HPDE6-E6E7 (cell line): ENCODE data around the gene SULT6B1.
"Not testable (repeated sequence)": the region's sequence is repeated elsewhere in the genome, so short reads cannot be mapped to it uniquely, and the experiment has no call there.

ENCODE experiments used
- DNase-seq: peaks from one replicate; pipeline ENCODE4 v3.0.0; 2011; ENCODE audit warnings: missing footprints; ENCODE audit errors: extremely low spot score

The SULT6B1 gene

DNA sequence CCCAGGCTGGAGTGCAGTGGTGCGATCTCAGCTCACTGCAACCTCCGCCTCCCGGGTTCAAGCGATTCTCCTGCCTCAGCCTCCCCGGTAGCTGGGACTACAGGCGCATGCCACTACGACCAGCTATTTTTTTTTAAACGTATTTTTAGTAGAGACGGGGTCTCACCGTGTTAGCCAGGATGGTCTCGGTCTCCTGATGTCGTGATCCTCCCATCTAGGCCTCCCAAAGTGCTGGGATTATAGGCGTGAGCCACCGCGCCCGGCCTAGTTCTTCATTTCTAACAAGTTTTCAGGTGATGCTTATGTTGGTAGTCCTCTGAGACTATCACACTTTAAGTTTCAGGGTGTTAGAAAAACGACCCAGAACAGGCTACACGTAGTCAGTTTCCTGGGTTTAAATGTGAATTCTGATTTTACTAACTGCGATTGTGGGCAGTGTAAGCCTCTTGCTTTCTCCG lies 7.4 kb upstream of the SULT6B1 start:
- not testable (repeated sequence) for DNase-seq

DNA sequence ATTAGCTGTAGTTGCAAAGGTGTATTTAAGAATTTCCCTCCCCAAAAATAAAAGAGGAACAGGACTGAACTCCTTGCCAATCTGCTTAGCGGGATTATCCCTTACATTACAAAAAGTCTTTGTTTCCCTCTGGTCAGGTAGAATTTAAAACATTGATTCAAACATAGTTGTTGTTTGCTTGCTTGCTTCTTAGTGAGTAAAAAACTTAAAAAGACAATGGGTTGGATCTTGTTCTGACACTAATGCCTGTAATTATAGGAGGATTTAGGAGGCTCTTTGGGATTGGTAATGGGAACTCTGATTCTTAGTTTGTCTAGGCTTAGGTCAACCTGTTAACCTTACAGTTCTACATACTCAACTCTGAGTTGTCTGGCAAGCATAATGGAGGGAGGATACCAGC lies 4.1 kb upstream of the SULT6B1 start:
- DNase-seq: no peak

DNA sequence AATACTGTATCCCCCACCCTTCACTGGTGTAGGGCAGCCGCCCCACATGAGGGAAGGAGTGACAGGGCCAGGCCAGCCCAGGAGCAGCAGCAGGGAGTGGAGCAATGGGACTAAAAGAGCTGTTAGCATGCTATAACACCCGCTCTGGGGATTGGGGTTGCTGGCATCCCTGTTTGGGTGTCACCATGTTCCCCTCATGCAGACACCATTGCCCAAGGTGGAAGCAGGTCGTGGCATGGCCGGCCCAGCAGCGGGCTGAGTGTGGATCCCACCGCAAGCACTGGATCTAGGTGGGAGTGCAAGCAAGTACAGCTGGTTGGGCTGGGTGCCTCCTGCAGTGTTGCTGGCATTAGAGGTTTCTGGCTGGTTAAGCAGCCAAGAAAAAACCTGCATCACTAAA lies 3.3 kb upstream of the SULT6B1 start:
- no peak for DNase-seq

DNA sequence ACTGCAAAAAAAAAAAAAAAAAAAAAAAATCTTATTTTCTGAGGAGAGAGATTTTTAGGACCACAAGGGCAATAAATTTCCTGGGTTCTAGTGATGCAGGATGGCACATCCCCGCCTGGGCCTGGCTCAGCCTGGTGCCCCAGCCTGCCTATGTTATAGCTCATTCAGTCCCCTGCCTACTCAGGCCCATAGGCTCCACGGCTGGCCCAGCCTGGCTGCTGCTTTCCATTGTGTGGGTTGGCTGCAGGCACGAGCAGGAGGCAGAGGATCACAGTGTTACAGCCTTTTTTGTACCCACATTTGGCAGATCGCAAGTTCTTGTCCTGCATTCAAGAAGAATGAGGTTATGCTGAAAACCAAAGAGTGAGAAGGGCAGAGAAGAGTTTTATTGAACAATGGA lies 2.8 kb upstream of the SULT6B1 start:
- no peak for DNase-seq

DNA sequence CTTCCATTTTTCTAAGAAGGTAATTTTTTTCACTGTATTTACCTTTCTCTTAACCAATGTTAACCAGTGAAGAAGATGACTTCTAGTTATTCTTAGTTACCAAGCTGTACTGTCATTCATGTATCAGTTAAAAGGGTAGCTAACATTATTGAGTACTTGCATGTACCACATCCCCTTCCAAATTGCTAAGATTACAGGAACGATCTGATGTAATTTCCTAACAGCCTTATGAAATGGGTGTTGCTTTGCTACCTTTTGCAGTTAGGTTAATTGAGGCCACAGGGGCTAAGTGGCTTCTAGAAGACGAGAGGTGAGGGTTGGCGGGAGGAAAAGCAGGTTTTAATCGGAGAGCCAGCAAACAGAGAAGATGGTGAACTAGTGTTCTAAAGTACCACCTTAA lies 1.8 kb upstream of the SULT6B1 start:
- no peak for DNase-seq

DNA sequence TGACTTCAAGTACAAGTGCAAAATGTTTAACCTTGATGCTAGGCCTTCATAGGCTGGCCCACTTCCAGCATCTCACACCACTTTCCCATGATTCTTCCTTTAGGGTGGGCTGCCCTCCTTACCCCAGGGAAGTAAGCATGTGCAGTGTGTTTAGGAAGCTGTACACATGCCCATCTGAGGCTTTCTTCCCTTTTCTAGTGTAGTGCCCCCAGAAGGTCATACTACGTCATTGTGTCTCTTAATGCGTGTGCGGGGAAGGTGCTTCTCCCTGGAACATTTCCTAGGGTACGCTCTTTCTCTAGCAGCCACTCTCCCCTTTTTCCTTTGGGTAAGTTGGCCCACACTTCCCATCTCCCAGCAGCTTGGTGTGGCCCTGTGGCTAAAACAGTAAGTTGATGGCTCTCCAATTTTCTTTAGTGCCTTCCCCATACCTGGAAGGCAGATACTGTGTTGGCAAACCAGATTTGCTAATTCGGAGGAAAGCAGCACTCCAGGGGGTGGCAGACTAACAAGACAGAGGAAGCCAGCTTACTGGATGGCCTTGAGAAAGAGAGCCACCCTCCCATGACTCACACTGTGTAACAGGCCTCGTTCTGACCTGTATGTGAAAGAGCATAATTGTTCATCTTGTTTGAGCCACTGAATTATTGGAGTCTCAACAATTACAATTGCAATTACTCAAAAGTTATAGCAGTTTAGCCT lies 1.1 kb upstream of the SULT6B1 start:
- peak; percentile 82 for DNase-seq

DNA sequence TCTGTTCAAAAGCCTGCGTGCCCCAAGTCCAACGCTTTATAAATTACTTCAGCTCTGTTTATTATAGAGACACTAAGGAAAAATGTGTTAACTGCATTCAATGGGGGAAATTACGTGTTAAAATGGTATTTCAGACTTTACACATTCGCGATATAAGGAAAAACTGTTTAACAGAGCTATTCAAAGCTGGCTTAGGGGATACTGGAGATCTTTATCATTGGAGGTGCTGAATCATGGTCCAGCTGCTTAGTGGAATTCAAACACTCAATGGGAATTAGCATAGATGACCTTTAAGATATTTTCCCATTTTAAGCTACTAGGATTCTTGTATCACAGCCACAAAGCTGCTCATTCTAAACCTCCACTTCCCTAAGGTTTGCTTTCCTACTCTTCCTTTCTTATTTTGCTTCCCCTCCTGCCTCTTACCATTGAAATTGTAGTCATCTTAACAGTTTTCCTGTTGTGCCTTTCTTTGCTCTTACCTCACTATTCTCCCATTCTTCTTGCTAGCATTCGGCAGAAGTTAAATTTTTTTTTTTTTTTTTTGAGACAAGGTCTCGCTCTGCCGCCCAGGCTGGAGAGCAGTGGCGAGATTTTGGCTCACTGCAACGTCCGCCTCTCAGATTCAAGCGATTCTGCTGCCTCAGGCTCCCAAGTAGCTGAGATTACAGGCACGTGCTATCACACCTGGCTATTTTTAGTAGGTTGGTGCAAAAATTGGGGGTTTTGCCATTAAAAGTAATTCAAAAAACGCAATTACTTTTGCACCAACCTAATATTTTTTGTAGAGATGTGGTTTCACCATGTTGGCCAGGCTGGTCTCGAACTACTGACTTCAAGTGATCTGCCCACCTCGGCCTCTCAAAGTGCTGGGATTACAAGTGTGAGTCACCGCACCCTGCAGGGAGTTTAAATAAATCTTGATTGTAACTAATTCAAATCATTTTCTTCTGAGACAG lies 6.5 kb downstream of the SULT6B1 start:
- no peak for DNase-seq

DNA sequence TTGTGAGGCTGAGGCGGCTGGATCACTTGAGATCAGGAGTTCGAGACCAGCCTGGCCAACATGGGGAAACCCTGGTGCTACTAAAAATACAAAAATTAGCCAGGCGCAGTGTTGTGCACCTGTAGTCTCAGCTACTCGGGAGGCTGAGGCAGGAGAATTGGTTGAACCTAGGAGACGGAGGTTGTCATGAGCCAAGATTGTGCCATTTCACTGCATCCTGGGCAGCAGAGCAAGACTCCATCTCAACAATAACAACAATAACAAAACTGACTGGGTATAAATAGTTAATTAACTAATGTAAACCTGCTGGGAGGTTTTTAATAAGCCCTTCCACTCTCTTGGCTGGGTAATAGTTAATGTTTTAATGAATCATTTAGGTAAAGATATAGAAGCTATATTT lies 7.8 kb downstream of the SULT6B1 start:
- DNase-seq: no peak

DNA sequence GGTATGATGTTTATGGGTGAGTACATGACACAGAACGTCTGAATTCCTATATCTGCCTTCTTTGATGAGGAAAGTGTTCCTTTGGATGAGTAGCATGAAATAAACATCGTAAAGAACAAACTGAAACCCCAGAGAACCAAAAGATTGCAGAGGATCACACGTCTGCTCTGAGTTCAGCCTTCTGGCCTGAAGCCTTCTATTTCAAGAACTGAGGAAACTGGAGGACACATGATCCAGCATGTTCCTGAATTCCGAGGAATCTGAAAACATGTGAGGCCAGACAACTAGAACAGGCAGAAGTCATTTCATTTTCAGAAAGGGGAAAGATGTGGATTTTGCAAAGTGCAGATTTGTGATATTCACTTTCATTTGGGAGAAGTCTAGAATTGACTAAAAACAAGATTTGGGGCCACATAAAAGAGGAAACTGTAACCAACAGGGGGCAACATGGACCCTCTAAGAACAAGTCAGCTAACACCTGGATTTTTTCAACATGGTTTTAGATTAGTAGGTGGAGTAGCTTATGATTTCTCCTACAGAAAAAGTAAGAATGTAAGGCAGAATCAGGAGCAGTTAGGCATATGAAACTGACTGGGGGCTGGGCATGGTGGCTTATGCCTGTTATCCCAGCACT lies 8.3 kb downstream of the SULT6B1 start:
- DNase-seq: no peak

DNA sequence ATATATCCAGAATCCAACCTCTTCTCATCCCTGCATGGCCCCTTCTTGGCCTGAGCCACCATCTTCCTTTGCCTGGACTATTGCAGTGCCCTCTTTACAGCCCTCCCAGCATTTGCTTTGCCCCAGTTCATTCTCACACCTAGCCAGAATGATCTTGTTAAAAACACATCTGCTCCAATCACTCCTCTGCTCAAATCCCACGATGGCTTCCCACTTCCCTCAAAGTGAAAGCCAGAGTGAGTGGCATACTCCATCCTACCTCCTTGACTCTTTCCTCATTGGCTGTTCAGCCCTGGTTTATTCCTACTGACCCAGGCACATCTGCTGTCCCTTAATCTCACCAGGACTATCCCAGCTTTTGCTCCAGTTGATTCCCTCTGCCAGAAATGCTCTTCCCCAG lies 14.7 kb downstream of the SULT6B1 start:
- DNase-seq: no peak

DNA sequence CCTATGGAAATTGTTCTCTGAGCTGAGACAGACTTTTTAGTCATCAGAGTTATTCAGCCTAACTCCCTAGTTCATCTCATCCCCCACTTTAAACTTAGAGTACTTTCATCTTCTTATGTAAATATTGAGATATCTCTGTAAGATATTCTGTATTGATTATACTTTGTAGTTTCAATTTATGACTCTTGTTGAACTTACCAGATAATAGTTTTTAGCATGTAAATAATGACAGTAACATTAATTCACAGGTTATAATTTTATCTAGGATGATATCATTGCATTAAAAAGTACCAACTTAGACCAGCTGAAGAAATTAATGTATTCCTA lies 16.9 kb downstream of the SULT6B1 start:
- DNase-seq: no peak

DNA sequence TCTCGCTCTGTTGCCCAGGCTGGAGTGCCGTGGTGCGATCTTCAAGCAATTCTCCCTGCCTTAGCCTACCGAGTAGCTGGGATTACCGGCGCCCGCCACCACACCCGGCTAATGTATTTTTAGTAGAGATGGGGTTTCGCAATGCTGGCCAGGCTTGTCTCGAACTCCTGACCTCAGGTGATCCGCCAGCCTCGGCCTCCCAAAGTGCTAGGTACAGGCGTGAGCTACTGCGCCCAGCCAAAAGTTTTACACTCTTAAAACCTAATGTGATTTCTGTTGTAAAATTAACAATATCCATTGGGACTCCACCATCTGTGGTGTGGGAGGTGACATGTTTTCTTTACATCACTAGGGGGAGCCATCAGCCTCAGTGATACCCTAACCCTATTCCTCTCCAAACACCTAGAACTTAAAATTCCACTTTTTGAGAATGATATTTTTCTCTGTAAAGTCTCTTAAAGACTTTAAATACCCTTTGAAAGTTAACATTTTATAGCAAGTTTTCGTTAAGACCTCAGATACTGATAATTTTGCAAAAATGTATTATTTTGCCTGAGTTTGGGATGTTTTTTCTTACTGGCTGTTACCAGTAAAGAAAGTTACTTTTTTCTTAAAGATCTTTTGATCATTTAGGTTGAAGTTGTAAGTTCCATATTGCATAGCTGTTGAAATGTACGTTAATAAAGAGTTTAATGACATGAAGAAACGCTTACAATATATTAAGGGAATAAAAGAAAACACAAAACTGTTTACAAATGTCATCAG lies 20.1 kb downstream of the SULT6B1 start:
- peak; percentile 58 for DNase-seq

DNA sequence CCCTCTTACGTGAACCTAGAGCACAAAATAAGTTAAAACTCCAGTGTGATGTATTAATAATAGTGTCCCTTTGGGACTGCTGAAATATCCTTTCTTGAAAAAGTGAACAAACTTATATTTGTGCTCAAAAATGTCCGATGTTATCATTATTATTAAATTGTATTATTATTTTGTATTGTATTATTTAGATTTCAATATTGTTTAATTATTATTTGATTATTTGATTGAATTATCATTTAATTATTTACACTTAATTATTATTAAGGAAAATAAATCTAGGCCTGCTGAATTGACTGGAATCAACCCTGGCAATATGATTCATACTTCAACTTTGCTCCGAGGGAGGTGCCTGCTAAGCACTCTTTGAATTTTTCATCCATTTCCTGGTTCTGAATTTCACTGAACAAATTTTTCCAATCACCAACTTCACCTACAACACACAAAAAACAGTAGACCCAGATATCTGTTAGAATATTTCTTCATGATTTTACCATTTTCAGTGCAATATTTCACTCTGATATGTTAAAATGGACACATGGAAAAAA lies 20.8 kb downstream of the SULT6B1 start:
- peak; percentile 40 for DNase-seq

DNA sequence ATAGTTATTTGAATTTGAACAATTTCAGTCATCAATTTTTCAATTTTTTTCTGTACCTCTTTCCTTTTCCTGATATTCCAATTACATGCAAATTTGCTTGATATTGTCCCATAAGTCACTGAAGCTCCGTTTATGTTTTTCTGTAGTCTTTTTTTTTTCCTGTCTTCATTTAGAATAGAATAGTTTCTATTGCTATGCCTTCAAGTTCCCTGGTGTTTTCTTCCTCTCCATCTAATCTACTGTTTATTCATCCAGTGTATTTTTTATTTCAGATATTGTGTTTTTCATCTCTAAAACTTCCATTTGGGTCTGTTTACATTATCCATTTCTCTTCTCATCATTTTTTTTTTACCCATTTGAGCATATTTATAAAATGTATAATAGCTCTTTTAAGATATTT lies 23.7 kb downstream of the SULT6B1 start:
- no peak for DNase-seq

DNA sequence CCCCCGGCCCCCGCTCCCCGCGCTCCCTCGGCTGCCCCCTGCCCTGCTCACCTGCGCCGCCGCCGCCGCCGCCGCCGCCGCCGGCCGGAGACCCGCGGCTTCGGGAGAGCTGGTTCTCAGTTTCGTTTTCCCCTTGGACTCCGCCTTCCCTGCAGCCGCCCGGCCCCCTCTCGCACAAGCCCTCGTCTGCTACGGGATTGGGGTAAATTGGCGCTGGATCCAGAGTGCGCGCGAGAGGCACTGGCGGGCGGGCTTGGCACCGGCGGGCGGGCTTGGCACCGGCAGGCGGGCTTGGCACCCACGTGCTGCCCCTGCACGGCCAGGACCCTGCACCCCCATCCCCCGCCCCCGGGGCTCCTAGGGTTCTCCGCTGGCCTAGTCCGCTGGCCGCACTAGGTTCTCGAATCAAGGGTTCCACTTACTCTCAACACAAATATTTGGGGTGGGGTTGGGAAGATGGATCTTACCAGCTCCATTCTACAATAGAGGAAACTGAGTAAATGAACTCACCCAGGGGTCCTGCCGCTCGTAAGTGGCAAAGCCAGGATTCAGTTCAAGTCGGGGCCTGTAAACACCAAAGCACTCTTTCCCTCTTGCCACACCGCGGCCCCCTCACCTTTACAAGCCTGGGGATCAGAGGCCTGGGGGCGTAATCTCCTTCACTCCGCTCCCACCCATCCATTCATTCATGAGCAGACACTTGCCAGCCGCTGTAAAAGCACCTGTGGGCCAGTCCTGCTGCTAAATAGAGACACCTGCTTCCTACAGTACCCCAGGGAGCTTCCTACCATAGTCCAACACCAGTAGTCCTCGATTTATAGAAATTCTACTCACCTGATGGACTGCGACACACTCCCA lies 31.4 kb downstream of the SULT6B1 start, which contains the start of gene EIF2AK2:
Gene EIF2AK2, minus strand, starts transcription at position 124 of the 858 bp plus-strand sequence. CDS start 9,174 bp downstream, outside the sequence.
- DNase-seq: peak; percentile 95

DNA sequence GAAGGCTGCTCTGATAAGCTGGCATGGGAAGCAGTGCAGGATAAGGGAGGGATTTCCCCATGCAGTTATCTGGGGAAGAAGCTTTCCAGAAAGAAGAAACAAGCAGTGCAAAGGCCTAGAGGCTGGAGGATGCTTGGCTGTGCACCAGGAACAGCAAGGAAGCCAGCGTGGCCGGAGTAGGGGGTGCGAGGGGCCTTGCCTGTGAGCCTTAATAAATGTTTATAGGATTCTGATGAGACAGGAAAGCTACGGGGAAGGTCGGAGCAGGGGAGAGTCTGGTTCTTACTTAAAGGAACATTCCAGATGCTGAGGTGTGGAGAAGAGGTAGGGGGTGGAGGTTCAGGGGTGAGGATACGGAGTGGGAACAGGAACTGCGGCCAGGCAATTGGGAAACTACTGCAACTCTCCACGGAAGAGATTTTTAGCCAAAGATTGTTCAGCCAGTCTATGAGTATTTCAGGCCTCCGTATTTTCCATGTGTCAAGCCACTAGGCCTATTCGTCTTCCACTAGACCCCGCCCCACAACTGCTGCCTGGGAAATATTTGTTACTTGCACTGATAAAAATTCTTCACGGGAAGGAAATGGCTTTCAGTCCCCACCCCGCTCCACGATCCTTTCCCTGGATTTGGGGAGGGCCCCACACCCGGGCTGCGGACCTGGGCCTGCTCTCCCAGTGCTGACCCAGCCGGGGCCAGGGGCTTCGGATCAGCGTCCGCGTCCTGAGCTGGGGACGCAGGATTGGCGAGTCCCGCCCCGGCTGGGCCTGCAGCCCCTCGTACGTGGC lies 32.2 kb downstream of the SULT6B1 start:
- peak; percentile 12 for DNase-seq

DNA sequence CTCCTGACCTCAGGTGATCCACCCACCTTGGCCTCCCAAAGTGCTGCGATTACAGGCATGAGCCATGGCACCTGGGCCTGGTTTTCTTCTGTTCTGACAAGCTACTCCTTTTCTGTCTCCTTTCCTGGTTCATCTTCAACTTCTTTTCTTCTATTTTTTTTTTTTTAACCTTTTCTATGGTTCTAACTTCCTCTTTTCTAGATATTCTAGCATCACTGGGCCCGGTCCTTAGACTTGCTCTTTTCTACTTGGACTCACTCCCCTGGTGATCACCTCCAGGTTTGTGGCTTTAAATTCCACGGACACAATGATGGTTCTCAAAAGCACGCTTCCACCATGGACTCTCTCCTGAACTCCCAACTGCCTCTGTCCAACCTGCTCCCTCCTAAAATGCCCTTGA lies 33.7 kb downstream of the SULT6B1 start:
- no peak for DNase-seq

DNA sequence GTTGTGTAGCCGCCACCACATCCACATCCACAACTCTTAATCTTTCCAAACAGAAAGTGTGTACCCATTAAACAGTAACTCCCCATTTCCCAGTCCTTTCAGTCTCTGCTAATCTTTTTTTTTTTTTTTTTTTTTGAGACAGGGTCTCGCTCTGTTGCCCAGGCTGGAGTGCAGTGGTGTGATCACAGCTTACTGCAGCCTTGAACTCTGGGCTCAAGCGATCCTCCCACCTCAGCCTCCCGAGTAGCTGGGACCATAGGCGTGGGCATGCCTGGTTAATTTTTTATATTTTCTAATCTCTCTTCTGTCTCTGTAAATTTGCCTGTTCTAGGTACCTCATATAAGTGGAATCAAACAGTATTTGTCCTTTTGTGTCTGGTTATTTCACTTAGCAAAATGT lies 35.2 kb downstream of the SULT6B1 start:
- no peak for DNase-seq

DNA sequence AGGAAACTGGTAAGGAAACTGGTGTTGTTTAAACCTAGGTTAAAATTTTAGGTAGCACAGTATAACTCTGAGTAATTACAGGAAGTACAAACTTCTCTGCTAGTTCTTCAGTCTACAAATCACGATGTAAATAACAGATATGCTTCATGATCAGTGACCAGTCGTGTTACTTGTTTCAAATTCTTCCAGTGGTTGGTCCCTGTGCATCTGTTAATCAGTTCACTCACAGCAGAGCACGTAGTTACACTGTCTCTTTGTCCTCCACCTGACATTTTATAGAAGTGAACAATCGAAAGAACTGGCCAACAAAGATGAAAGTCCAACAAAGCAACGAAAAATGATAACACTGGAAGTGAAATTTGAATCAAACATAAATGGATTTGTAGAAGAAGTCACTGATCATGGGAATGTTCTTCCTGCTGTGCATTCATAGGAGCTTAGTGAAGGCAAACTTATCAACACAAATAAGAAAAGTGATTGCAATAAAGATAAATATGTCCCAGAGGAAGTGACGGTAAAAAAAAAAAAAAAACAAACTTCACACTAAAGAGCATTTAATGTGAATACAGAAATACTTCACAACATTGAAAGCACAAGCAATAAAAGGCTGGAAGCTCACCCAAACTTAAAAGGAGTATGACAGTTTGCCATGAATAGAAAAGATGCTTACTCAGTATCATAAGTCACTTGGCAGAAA lies 38.7 kb downstream of the SULT6B1 start:
- DNase-seq: no peak
